GM23338 (cell line): ENCODE data around the gene GREB1L. TPM values are rescaled to one million over a fixed set of nuclear protein-coding genes. Genes with fewer than 3 reads are reported as not detected.

ENCODE experiments used
- ATAC-seq: fragments of 200-7000 bp; cut with Tn5 transposase; 3 replicates; pipeline ENCODE4 v1.9.1; 2020
- DNase-seq: peaks from one replicate; pipeline ENCODE4 v3.0.0-alpha.2; 2015; ENCODE audit warnings: low spot score
- H2AFZ ChIP-seq: fragments of 200-600 bp; sonication (generic); 2 replicates; pipeline ENCODE4 v1.8.0; 2016; ENCODE audit warnings: antibody characterized with exemption, mild to moderate bottlenecking, moderate library complexity
- H3F3A ChIP-seq: fragments of 200-600 bp; sonication (generic); replicated peaks from 2 replicates; pipeline ENCODE4 v1.8.0; 2017; ENCODE audit warnings: antibody characterized with exemption, mixed run types, low read depth
- H3K27ac ChIP-seq: fragments of 200-600 bp; sonication (generic); 2 replicates; pipeline ENCODE4 v1.6.1; 2016; ENCODE audit warnings: low read depth
- H3K27me3 ChIP-seq: fragments of 200-600 bp; sonication (generic); 2 replicates; pipeline ENCODE4 v1.8.0; 2016; ENCODE audit warnings: mild to moderate bottlenecking, mixed run types, moderate library complexity; ENCODE audit not compliant: insufficient read depth
- H3K36me3 ChIP-seq: fragments of 200-600 bp; sonication (generic); 2 replicates; pipeline ENCODE4 v1.8.0; 2016; ENCODE audit warnings: mild to moderate bottlenecking; ENCODE audit not compliant: insufficient read depth
- H3K4me1 ChIP-seq: fragments of 200-600 bp; sonication (generic); 2 replicates; pipeline ENCODE4 v1.8.0; 2016; ENCODE audit warnings: mild to moderate bottlenecking, moderate library complexity; ENCODE audit not compliant: insufficient read depth
- H3K4me2 ChIP-seq: fragments of 200-600 bp; sonication (generic); 2 replicates; pipeline ENCODE4 v1.7.1; 2017; ENCODE audit warnings: mixed run types
- H3K4me3 ChIP-seq: fragments of 200-600 bp; sonication (generic); 2 replicates; pipeline ENCODE4 v1.6.1; 2016; ENCODE audit warnings: mixed run types
- H3K79me2 ChIP-seq: fragments of 200-600 bp; sonication (generic); replicated peaks from 2 replicates; pipeline ENCODE4 v1.8.0; 2017; ENCODE audit warnings: mild to moderate bottlenecking; ENCODE audit not compliant: insufficient read depth
- H3K9me2 ChIP-seq: fragments of 200-600 bp; sonication (generic); 2 replicates; pipeline ENCODE4 v1.8.0; 2017; ENCODE audit not compliant: insufficient read depth
- H4K20me1 ChIP-seq: fragments of 200-600 bp; sonication (generic); replicated peaks from 2 replicates; pipeline ENCODE4 v1.8.0; 2017; ENCODE audit warnings: mild to moderate bottlenecking; ENCODE audit not compliant: insufficient read depth
- H3K27ac Mint-ChIP-seq: 2 replicates; pipeline ENCODE4 v1.8.0; 2020; ENCODE audit warnings: inconsistent platforms, mild to moderate bottlenecking, moderate library complexity, mixed read lengths
- H3K27me3 Mint-ChIP-seq: 3 replicates; pipeline ENCODE4 v1.8.0; 2022; ENCODE audit warnings: low read depth, mild to moderate bottlenecking, moderate library complexity, mixed read lengths, inconsistent platforms; ENCODE audit not compliant: insufficient read depth, poor library complexity
- H3K36me3 Mint-ChIP-seq: 3 replicates; pipeline ENCODE4 v1.8.0; 2021; ENCODE audit warnings: low read depth, mild to moderate bottlenecking, inconsistent platforms, moderate library complexity, mixed read lengths
- H3K4me1 Mint-ChIP-seq: 3 replicates; pipeline ENCODE4 v1.8.0; 2020; ENCODE audit warnings: mild to moderate bottlenecking, inconsistent platforms, mixed read lengths
- H3K4me3 Mint-ChIP-seq: 3 replicates; pipeline ENCODE4 v1.8.0; 2021; ENCODE audit warnings: moderate library complexity, mild to moderate bottlenecking, inconsistent platforms, mixed read lengths
- H3K9me3 Mint-ChIP-seq: 3 replicates; pipeline ENCODE4 v1.8.0; 2020; ENCODE audit warnings: moderate library complexity, mild to moderate bottlenecking, inconsistent platforms, mixed read lengths
- CREB1 ChIP-seq: fragments of 250-450 bp; sonication (Bioruptor Pico); IDR thresholded peaks from 2 replicates; pipeline ENCODE4 v1.5.0; 2020; ENCODE audit warnings: low read depth, mild to moderate bottlenecking, moderate library complexity
- CTCF ChIP-seq, 2 experiments: fragments of 200-600 bp in 1 of 2; sonication (generic) in 1 of 2; conservative IDR thresholded peaks; 2 replicates each; pipeline versions ENCODE4 v1.5.1 to v1.6.1; 2016 to 2017; ENCODE audit warnings: antibody characterized with exemption in 2 of 2, low read depth in 2 of 2, mild to moderate bottlenecking in 2 of 2, moderate library complexity in 1 of 2
- EZH2 ChIP-seq: fragments of 200-600 bp; sonication (generic); IDR thresholded peaks from one replicate; pipeline ENCODE4 v1.8.0; 2017; ENCODE audit warnings: antibody characterized with exemption, mild to moderate bottlenecking, low read depth; ENCODE audit not compliant: unreplicated experiment
- EZH2phosphoT487 ChIP-seq: fragments of 200-600 bp; sonication (generic); IDR thresholded peaks from one replicate; pipeline ENCODE4 v1.8.1; 2018; ENCODE audit warnings: antibody characterized with exemption; ENCODE audit not compliant: unreplicated experiment
- JUNB ChIP-seq: IDR thresholded peaks from one replicate; pipeline ENCODE4 v1.6.1; 2016; ENCODE audit warnings: antibody characterized with exemption; ENCODE audit not compliant: unreplicated experiment
- NANOG ChIP-seq: IDR thresholded peaks from 2 replicates; pipeline ENCODE4 v1.6.1; 2016; ENCODE audit warnings: antibody characterized with exemption, borderline replicate concordance
- POLR2AphosphoS5 ChIP-seq: IDR thresholded peaks from 2 replicates; pipeline ENCODE4 v1.6.1; 2016; ENCODE audit warnings: antibody characterized with exemption, low read depth
- STAT1 ChIP-seq: IDR thresholded peaks from one replicate; pipeline ENCODE4 v1.6.1; 2016; ENCODE audit warnings: antibody characterized with exemption; ENCODE audit not compliant: unreplicated experiment
- ZNF114 ChIP-seq: fragments of 250-450 bp; sonication (Bioruptor Pico); IDR thresholded peaks from 2 replicates; pipeline ENCODE4 v1.5.0; 2020; ENCODE audit warnings: mild to moderate bottlenecking, moderate library complexity
- ZNF331 ChIP-seq: fragments of 250-450 bp; sonication (Bioruptor Pico); IDR thresholded peaks from 2 replicates; pipeline ENCODE4 v1.5.0; 2020; ENCODE audit warnings: low read depth, mild to moderate bottlenecking, moderate library complexity
- polyA plus RNA-seq: library from polyadenylated mRNA; unstranded; fragments of >200 nt; fragmentation: Nextera tagmentation; extraction: Ambion mirVana; gene quantifications from 2 replicates; pipeline ENCODE4 v1.2.1, GENCODE V29; 2016
- total RNA-seq: library from RNA; depleted of rRNA; stranded (reverse); fragments of >200 nt; shearing (Covaris generic); gene quantifications from 2 replicates; pipeline ENCODE4 v1.2.3, GENCODE V29; 2014
- TF ChIP-seq, protein P1 (sequence below): IDR thresholded peaks from one replicate; pipeline ENCODE4 v1.6.1; 2018; ENCODE audit warnings: antibody characterized with exemption; ENCODE audit not compliant: unreplicated experiment
- TF ChIP-seq, protein P2 (sequence below): IDR thresholded peaks from 2 replicates; pipeline ENCODE4 v1.6.1; 2016; ENCODE audit warnings: antibody characterized with exemption
- TF ChIP-seq, protein P3 (sequence below): fragments of 250-450 bp; sonication (Bioruptor Pico); IDR thresholded peaks from 2 replicates; pipeline ENCODE4 v1.5.0; 2020; ENCODE audit warnings: mild to moderate bottlenecking, moderate library complexity

Gene GREB1L
- total and polyA plus RNA-seq, 2 experiments from 2014 or later: 0.03 to 0.29 TPM

DNA sequence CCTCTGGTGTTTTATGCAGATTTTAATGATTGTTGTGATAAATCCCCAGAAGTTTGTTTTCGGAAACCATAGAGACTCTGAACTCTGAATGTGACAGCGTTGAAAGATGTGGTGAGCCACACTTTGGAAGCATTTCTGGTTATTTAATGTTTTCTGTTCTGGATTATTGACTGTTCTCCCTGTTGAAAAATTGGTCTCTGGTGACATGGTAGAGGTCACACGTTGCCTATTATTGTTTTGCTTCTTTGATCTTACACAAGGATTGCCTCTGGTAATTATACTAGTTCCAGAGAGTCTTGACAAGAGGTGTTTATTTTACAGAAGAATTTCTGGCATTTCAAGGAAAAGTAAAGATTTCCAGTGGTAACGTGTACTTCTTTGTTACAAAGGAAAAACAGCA is 127.1 kb downstream of the GREB1L start:
- Histone ChIP-seq H3K9me2 (no peaks in the 10 kb centered on the region), H4K20me1 (no peaks in the 10 kb centered on the region), H3K36me3 (no peaks in the 10 kb centered on the region), H3K79me2 (no peaks in the 10 kb centered on the region), H3K4me2 (no peak overlapping the region), H3K4me3 (no peak overlapping the region), H3K27ac (no peak overlapping the region), H2AFZ (no peak overlapping the region), H3K27me3 (no peaks in the 10 kb centered on the region), H3K4me1 (peaks cover 24% of the 10 kb centered on the region), H3F3A (no peaks in the 10 kb centered on the region)
- DNase-seq (no peak), ATAC-seq (no peak)
- no peaks in the 10 kb centered on the region for H3K36me3 Mint-ChIP-seq
- no peaks in the 10 kb centered on the region for H3K9me3 Mint-ChIP-seq
- no peak overlapping the region for H3K27ac Mint-ChIP-seq
- H3K4me3 Mint-ChIP-seq: no peak overlapping the region
- no peaks in the 10 kb centered on the region for H3K27me3 Mint-ChIP-seq
- H3K4me1 Mint-ChIP-seq: peaks cover 30% of the 10 kb centered on the region
- TF ChIP-seq EZH2: no peak
- TF ChIP-seq ZNF114 (CRISPR knock-in tag): no peak
- no peak for TF ChIP-seq JUNB
- TF ChIP-seq NANOG: no peak
- no peak for TF ChIP-seq POLR2AphosphoS5
- TF ChIP-seq, protein P1, sequence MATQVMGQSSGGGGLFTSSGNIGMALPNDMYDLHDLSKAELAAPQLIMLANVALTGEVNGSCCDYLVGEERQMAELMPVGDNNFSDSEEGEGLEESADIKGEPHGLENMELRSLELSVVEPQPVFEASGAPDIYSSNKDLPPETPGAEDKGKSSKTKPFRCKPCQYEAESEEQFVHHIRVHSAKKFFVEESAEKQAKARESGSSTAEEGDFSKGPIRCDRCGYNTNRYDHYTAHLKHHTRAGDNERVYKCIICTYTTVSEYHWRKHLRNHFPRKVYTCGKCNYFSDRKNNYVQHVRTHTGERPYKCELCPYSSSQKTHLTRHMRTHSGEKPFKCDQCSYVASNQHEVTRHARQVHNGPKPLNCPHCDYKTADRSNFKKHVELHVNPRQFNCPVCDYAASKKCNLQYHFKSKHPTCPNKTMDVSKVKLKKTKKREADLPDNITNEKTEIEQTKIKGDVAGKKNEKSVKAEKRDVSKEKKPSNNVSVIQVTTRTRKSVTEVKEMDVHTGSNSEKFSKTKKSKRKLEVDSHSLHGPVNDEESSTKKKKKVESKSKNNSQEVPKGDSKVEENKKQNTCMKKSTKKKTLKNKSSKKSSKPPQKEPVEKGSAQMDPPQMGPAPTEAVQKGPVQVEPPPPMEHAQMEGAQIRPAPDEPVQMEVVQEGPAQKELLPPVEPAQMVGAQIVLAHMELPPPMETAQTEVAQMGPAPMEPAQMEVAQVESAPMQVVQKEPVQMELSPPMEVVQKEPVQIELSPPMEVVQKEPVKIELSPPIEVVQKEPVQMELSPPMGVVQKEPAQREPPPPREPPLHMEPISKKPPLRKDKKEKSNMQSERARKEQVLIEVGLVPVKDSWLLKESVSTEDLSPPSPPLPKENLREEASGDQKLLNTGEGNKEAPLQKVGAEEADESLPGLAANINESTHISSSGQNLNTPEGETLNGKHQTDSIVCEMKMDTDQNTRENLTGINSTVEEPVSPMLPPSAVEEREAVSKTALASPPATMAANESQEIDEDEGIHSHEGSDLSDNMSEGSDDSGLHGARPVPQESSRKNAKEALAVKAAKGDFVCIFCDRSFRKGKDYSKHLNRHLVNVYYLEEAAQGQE: no peak
- TF ChIP-seq, protein P2, sequence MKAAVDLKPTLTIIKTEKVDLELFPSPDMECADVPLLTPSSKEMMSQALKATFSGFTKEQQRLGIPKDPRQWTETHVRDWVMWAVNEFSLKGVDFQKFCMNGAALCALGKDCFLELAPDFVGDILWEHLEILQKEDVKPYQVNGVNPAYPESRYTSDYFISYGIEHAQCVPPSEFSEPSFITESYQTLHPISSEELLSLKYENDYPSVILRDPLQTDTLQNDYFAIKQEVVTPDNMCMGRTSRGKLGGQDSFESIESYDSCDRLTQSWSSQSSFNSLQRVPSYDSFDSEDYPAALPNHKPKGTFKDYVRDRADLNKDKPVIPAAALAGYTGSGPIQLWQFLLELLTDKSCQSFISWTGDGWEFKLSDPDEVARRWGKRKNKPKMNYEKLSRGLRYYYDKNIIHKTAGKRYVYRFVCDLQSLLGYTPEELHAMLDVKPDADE: no peak
- TF ChIP-seq, protein P3, sequence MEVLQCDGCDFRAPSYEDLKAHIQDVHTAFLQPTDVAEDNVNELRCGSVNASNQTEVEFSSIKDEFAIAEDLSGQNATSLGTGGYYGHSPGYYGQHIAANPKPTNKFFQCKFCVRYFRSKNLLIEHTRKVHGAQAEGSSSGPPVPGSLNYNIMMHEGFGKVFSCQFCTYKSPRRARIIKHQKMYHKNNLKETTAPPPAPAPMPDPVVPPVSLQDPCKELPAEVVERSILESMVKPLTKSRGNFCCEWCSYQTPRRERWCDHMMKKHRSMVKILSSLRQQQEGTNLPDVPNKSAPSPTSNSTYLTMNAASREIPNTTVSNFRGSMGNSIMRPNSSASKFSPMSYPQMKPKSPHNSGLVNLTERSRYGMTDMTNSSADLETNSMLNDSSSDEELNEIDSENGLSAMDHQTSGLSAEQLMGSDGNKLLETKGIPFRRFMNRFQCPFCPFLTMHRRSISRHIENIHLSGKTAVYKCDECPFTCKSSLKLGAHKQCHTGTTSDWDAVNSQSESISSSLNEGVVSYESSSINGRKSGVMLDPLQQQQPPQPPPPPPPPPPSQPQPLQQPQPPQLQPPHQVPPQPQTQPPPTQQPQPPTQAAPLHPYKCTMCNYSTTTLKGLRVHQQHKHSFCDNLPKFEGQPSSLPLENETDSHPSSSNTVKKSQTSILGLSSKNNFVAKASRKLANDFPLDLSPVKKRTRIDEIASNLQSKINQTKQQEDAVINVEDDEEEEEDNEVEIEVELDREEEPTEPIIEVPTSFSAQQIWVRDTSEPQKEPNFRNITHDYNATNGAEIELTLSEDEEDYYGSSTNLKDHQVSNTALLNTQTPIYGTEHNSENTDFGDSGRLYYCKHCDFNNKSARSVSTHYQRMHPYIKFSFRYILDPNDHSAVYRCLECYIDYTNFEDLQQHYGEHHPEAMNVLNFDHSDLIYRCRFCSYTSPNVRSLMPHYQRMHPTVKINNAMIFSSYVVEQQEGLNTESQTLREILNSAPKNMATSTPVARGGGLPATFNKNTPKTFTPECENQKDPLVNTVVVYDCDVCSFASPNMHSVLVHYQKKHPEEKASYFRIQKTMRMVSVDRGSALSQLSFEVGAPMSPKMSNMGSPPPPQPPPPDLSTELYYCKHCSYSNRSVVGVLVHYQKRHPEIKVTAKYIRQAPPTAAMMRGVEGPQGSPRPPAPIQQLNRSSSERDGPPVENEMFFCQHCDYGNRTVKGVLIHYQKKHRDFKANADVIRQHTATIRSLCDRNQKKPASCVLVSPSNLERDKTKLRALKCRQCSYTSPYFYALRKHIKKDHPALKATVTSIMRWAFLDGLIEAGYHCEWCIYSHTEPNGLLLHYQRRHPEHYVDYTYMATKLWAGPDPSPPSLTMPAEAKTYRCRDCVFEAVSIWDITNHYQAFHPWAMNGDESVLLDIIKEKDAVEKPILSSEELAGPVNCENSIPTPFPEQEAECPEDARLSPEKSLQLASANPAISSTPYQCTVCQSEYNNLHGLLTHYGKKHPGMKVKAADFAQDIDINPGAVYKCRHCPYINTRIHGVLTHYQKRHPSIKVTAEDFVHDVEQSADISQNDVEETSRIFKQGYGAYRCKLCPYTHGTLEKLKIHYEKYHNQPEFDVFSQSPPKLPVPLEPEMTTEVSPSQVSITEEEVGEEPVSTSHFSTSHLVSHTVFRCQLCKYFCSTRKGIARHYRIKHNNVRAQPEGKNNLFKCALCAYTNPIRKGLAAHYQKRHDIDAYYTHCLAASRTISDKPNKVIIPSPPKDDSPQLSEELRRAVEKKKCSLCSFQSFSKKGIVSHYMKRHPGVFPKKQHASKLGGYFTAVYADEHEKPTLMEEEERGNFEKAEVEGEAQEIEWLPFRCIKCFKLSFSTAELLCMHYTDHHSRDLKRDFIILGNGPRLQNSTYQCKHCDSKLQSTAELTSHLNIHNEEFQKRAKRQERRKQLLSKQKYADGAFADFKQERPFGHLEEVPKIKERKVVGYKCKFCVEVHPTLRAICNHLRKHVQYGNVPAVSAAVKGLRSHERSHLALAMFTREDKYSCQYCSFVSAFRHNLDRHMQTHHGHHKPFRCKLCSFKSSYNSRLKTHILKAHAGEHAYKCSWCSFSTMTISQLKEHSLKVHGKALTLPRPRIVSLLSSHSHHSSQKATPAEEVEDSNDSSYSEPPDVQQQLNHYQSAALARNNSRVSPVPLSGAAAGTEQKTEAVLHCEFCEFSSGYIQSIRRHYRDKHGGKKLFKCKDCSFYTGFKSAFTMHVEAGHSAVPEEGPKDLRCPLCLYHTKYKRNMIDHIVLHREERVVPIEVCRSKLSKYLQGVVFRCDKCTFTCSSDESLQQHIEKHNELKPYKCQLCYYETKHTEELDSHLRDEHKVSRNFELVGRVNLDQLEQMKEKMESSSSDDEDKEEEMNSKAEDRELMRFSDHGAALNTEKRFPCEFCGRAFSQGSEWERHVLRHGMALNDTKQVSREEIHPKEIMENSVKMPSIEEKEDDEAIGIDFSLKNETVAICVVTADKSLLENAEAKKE: no peak
- no peak for TF ChIP-seq CREB1
- no peak for TF ChIP-seq CTCF (conservative IDR thresholded peaks at IDR 0.05; ENCODE audit: low read depth in 2 of 2)
- no peak for TF ChIP-seq EZH2phosphoT487
- no peak for TF ChIP-seq ZNF331 (CRISPR knock-in tag)
- no peak for TF ChIP-seq STAT1
